Hepatocyte (in vitro differentiated cells): ENCODE data around the gene RBL1. TPM values are rescaled to one million over a fixed set of nuclear protein-coding genes. Genes with fewer than 3 reads are reported as not detected.

Experiments
- DNase-seq: peaks from one replicate; pipeline ENCODE4 v3.0.0-alpha.2; 2016; ENCODE audit warnings: low spot score
- H2AFZ ChIP-seq: fragments of 200-600 bp; sonication (generic); 2 replicates; pipeline ENCODE4 v1.6.0; 2016; ENCODE audit warnings: antibody characterized with exemption, mild to moderate bottlenecking
- H3K27ac ChIP-seq: fragments of 200-600 bp; sonication (generic); 2 replicates; pipeline ENCODE4 v1.5.1; 2016; ENCODE audit warnings: mild to moderate bottlenecking
- H3K27me3 ChIP-seq: fragments of 200-600 bp; sonication (generic); 2 replicates; pipeline ENCODE4 v1.6.1; 2016
- H3K36me3 ChIP-seq: fragments of 200-600 bp; sonication (generic); replicated peaks from 2 replicates; pipeline ENCODE4 v1.5.1; 2016; ENCODE audit warnings: low read depth; ENCODE audit not compliant: insufficient read depth
- H3K4me1 ChIP-seq: fragments of 200-600 bp; sonication (generic); 2 replicates; pipeline ENCODE4 v1.5.1; 2016; ENCODE audit warnings: mild to moderate bottlenecking, moderate library complexity; ENCODE audit not compliant: insufficient read depth
- H3K4me2 ChIP-seq: fragments of 200-600 bp; sonication (generic); 2 replicates; pipeline ENCODE4 v1.6.0; 2016
- H3K4me3 ChIP-seq: fragments of 200-600 bp; sonication (generic); 2 replicates; pipeline ENCODE4 v1.5.1; 2016; ENCODE audit warnings: mild to moderate bottlenecking
- H3K79me2 ChIP-seq: fragments of 200-600 bp; sonication (generic); 2 replicates; pipeline ENCODE4 v1.6.0; 2017; ENCODE audit warnings: mild to moderate bottlenecking
- H3K9me2 ChIP-seq: fragments of 200-600 bp; sonication (generic); replicated peaks from 2 replicates; pipeline ENCODE4 v1.6.0; 2017; ENCODE audit warnings: mild to moderate bottlenecking; ENCODE audit not compliant: insufficient read depth
- H3K9me3 ChIP-seq: fragments of 200-600 bp; sonication (generic); 2 replicates; pipeline ENCODE4 v1.5.1; 2016; ENCODE audit warnings: low read depth, mild to moderate bottlenecking
- H4K20me1 ChIP-seq: fragments of 200-600 bp; sonication (generic); 2 replicates; pipeline ENCODE4 v1.6.0; 2016; ENCODE audit warnings: mild to moderate bottlenecking; ENCODE audit not compliant: insufficient read depth, poor library complexity, severe bottlenecking
- CTCF ChIP-seq: fragments of 200-600 bp; sonication (generic); IDR thresholded peaks from 2 replicates; pipeline ENCODE4 v1.5.1; 2016; ENCODE audit warnings: antibody characterized with exemption, mild to moderate bottlenecking; ENCODE audit not compliant: poor library complexity
- EZH2 ChIP-seq: fragments of 200-600 bp; sonication (generic); IDR thresholded peaks from 2 replicates; pipeline ENCODE4 v1.6.1; 2016; ENCODE audit warnings: antibody characterized with exemption, mild to moderate bottlenecking, borderline replicate concordance
- EZH2phosphoT487 ChIP-seq: fragments of 200-600 bp; sonication (generic); IDR thresholded peaks from one replicate; pipeline ENCODE4 v1.6.1; 2018; ENCODE audit warnings: antibody characterized with exemption, mild to moderate bottlenecking, low read depth, moderate library complexity; ENCODE audit not compliant: unreplicated experiment, severe bottlenecking
- WGBS: methylation state at CpG from one replicate; pipeline ENCODE4 v1.1.6; 2016; ENCODE audit warnings: low lambda C conversion rate; ENCODE audit errors: missing lambda C conversion rate; 5-methylcytosine and 5-hydroxymethylcytosine counted together
- polyA plus RNA-seq: library from polyadenylated mRNA; unstranded; fragments of >200 nt; fragmentation: Nextera tagmentation; extraction: Ambion mirVana; gene quantifications from 2 replicates; pipeline ENCODE4 v1.2.1, GENCODE V29; 2016
- small RNA-seq: library from RNA; depleted of rRNA; stranded (forward); fragments of <200 nt; gene quantifications from one replicate; pipeline ENCODE3, GENCODE V24; 2014
- total RNA-seq: library from RNA; depleted of rRNA; stranded (reverse); fragments of >200 nt; gene quantifications from 2 replicates; pipeline ENCODE4 v1.2.3, GENCODE V29; 2014

The RBL1 gene
- total and polyA plus RNA-seq, 2 experiments from 2014 or later, result 2.5 to 7.5 TPM

- TF ChIP-seq CTCF (no peak), EZH2phosphoT487 (no peak), EZH2 (no peak)
- Histone ChIP-seq H3K9me2 (no peaks in the 10 kb centered on the region), H3K27ac (peak overlapping the region; percentile 45), H3K4me1 (peaks cover 9% of the 10 kb centered on the region), H4K20me1 (no peaks in the 10 kb centered on the region), H3K4me2 (peak overlapping the region; percentile 88), H3K4me3 (peak overlapping the region; percentile 84), H2AFZ (peak overlapping the region; percentile 83), H3K79me2 (peaks cover 16% of the 10 kb centered on the region), H3K27me3 (no peaks in the 10 kb centered on the region), H3K9me3 (no peaks in the 10 kb centered on the region), H3K36me3 (no peaks in the 10 kb centered on the region)
- WGBS, result 5% methylated on average over 23 of the region's 24 CpGs
- DNase-seq, result peak; percentile 16
Observed at GRCh38 chr20:36950414-36951197, 145.2 kb downstream of the RBL1 start.

Small RNA genes lying within 50 kb of the gene (small RNA-seq; reads per million reads assigned to genes)
- gene RPS3AP3, result not detected

Other genes with a start within 250 kb of the RBL1 start
- 1.6 and 2.9 TPM in 2 replicates for gene TLDC2, start 219.9 kb downstream of the RBL1 start, total RNA-seq
- gene TLDC2, start 219.9 kb downstream of the RBL1 start, polyA plus RNA-seq, result 0.68 and 1.2 TPM in 2 replicates
- 28.3 and 29.5 TPM in 2 replicates for gene SAMHD1, start 144.3 kb downstream of the RBL1 start, total RNA-seq
- 20.6 and 27.0 TPM in 2 replicates for gene SAMHD1, start 144.3 kb downstream of the RBL1 start, polyA plus RNA-seq
- 325 and 356 TPM in 2 replicates for gene RPN2, start 83.3 kb upstream of the RBL1 start, total RNA-seq
- 350 and 368 TPM in 2 replicates for gene RPN2, start 83.3 kb upstream of the RBL1 start, polyA plus RNA-seq
- gene MROH8, start 83.6 kb upstream of the RBL1 start, total RNA-seq, result 1.9 and 3.9 TPM in 2 replicates
- 3.7 and 4.8 TPM in 2 replicates for gene MROH8, start 83.6 kb upstream of the RBL1 start, polyA plus RNA-seq
- not detected in 2 replicates for gene GHRH, start 165.8 kb upstream of the RBL1 start, total RNA-seq
- not detected in 2 replicates for gene GHRH, start 165.8 kb upstream of the RBL1 start, polyA plus RNA-seq
- 35.4 and 43.8 TPM in 2 replicates for gene MANBAL, start 193.7 kb upstream of the RBL1 start, total RNA-seq
- 84.1 and 93.9 TPM in 2 replicates for gene MANBAL, start 193.7 kb upstream of the RBL1 start, polyA plus RNA-seq